GM12878 (cell line): ENCODE results near the gene NAP1L5.

Experiments used
- BHLHE40 ChIP-seq, 2 experiments: fragments of 450-650 bp in 1 of 2; IDR thresholded peaks; 2 replicates each; pipeline ENCODE4 v1.6.1; 2011 to 2017; ENCODE audit warnings: low read depth in 2 of 2, borderline replicate concordance in 1 of 2, improper control_type of control experiment in 1 of 2, low read length in 1 of 2, mild to moderate bottlenecking in 1 of 2
- CEBPB ChIP-seq, 2 experiments: fragments of 150-350 bp in 1 of 2; IDR thresholded peaks; 2 replicates each; pipeline ENCODE4 v1.6.1; 2012 to 2014; ENCODE audit warnings: low read depth in 2 of 2, low read length in 2 of 2, borderline replicate concordance in 1 of 2, inconsistent platforms in 1 of 2
- EP300 ChIP-seq, 2 experiments: fragments of 150-350 bp in 1 of 2; IDR thresholded peaks; 2 replicates each; pipeline ENCODE4 v1.6.1; 2011 to 2012; ENCODE audit warnings: low read depth in 2 of 2, low read length in 2 of 2, borderline replicate concordance in 1 of 2, improper control_type of control experiment in 1 of 2, inconsistent platforms in 1 of 2; ENCODE audit not compliant: control insufficient read depth in 1 of 2
- POLR2A ChIP-seq: IDR thresholded peaks from 2 replicates; pipeline ENCODE4 v1.6.1; 2011; ENCODE audit warnings: low read depth, mild to moderate bottlenecking, low read length
- SMC3 ChIP-seq: IDR thresholded peaks from 2 replicates; pipeline ENCODE4 v1.6.1; 2011; ENCODE audit warnings: low read length, improper control_type of control experiment, borderline replicate concordance
- STAT1 ChIP-seq: fragments of 450-650 bp; conservative IDR thresholded peaks from 2 replicates; pipeline ENCODE4 v1.6.1; 2014; ENCODE audit warnings: antibody characterized with exemption, mild to moderate bottlenecking
- TF ChIP-seq, protein P1 (sequence below): IDR thresholded peaks from 2 replicates; pipeline ENCODE4 v1.6.1; 2012; ENCODE audit warnings: improper control_type of control experiment, low read depth, low read length; ENCODE audit not compliant: insufficient replicate concordance
- TF ChIP-seq, protein P2 (sequence below), 3 experiments: IDR thresholded peaks in 2 of 3; conservative IDR thresholded peaks in 1 of 3; 2 replicates each; pipeline ENCODE4 v1.5.1; 2011; ENCODE audit warnings: low read depth in 3 of 3, low read length in 3 of 3, mild to moderate bottlenecking in 3 of 3, control low read depth in 2 of 3, moderate library complexity in 2 of 3, inconsistent platforms in 1 of 3, mixed read lengths in 1 of 3; ENCODE audit not compliant: control insufficient read depth in 2 of 3, insufficient read depth in 1 of 3; ENCODE audit errors: extremely low read depth in 1 of 3

DNA sequence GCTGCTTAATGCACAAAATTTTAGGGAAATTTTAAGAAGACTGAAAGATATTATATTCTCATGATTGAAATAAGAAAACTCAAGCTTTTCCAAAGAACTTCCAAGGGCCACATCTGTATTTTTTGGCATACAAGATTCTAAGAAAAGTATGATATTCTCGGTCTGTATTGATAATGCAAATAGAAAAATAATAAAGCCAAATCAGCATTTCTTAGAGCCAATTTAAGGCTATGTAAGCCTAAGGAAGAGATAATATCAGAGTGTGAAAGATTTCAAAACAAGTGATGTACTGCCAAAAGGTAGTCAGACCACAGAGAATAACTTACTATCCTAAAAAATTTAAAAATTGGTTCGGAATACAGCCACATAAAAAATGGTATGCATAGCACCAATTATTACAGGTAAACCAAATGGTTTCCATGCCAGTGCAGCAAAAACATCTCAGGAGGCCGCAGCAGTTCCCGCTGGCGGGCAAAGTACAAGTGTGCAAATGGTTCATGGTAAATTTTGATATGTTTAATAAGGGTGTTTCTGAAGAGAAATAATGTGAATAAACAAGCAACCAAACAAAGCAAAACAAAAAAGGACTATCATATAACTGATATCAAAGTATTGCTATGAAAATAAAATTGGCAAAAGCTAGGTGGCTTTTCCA lies 35.2 kb upstream of the NAP1L5 start:
- no peak for TF ChIP-seq EP300 (IDR thresholded peaks at IDR 0.05; ENCODE audit: borderline replicate concordance in 1 of 2, control insufficient read depth in 1 of 2, low read depth in 2 of 2, low read length in 2 of 2)
- no peak for TF ChIP-seq POLR2A
- TF ChIP-seq, protein P1, sequence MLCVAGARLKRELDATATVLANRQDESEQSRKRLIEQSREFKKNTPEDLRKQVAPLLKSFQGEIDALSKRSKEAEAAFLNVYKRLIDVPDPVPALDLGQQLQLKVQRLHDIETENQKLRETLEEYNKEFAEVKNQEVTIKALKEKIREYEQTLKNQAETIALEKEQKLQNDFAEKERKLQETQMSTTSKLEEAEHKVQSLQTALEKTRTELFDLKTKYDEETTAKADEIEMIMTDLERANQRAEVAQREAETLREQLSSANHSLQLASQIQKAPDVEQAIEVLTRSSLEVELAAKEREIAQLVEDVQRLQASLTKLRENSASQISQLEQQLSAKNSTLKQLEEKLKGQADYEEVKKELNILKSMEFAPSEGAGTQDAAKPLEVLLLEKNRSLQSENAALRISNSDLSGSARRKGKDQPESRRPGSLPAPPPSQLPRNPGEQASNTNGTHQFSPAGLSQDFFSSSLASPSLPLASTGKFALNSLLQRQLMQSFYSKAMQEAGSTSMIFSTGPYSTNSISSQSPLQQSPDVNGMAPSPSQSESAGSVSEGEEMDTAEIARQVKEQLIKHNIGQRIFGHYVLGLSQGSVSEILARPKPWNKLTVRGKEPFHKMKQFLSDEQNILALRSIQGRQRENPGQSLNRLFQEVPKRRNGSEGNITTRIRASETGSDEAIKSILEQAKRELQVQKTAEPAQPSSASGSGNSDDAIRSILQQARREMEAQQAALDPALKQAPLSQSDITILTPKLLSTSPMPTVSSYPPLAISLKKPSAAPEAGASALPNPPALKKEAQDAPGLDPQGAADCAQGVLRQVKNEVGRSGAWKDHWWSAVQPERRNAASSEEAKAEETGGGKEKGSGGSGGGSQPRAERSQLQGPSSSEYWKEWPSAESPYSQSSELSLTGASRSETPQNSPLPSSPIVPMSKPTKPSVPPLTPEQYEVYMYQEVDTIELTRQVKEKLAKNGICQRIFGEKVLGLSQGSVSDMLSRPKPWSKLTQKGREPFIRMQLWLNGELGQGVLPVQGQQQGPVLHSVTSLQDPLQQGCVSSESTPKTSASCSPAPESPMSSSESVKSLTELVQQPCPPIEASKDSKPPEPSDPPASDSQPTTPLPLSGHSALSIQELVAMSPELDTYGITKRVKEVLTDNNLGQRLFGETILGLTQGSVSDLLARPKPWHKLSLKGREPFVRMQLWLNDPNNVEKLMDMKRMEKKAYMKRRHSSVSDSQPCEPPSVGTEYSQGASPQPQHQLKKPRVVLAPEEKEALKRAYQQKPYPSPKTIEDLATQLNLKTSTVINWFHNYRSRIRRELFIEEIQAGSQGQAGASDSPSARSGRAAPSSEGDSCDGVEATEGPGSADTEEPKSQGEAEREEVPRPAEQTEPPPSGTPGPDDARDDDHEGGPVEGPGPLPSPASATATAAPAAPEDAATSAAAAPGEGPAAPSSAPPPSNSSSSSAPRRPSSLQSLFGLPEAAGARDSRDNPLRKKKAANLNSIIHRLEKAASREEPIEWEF: no peak
- TF ChIP-seq STAT1: no peak
- TF ChIP-seq, protein P2, sequence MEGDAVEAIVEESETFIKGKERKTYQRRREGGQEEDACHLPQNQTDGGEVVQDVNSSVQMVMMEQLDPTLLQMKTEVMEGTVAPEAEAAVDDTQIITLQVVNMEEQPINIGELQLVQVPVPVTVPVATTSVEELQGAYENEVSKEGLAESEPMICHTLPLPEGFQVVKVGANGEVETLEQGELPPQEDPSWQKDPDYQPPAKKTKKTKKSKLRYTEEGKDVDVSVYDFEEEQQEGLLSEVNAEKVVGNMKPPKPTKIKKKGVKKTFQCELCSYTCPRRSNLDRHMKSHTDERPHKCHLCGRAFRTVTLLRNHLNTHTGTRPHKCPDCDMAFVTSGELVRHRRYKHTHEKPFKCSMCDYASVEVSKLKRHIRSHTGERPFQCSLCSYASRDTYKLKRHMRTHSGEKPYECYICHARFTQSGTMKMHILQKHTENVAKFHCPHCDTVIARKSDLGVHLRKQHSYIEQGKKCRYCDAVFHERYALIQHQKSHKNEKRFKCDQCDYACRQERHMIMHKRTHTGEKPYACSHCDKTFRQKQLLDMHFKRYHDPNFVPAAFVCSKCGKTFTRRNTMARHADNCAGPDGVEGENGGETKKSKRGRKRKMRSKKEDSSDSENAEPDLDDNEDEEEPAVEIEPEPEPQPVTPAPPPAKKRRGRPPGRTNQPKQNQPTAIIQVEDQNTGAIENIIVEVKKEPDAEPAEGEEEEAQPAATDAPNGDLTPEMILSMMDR (IDR thresholded peaks at IDR 0.05 in 2 of 3, conservative IDR thresholded peaks at IDR 0.05 in 1 of 3; ENCODE audit: control insufficient read depth in 2 of 3, extremely low read depth in 1 of 3, insufficient read depth in 1 of 3, low read depth in 3 of 3, low read length in 3 of 3): no peak
- no peak for TF ChIP-seq SMC3
- no peak for TF ChIP-seq CEBPB (IDR thresholded peaks at IDR 0.05; ENCODE audit: borderline replicate concordance in 1 of 2, low read depth in 2 of 2, low read length in 2 of 2)
- TF ChIP-seq BHLHE40 (IDR thresholded peaks at IDR 0.05; ENCODE audit: borderline replicate concordance in 1 of 2, low read depth in 2 of 2, low read length in 1 of 2): no peak
